Measurements from ENCODE around the gene C19orf67. TPM values are rescaled to one million over a fixed set of nuclear protein-coding genes. Genes with fewer than 3 reads are reported as not detected.

Gene C19orf67
- total RNA-seq, 1 donor from 2014 or later, result not detected

- no peaks in the 10 kb centered on the region for H3K9me3 ChIP-seq (ENCODE audit: insufficient read depth, low read depth, low read length)
- DNase-seq (ENCODE audit: low read depth) (no peak), FAIRE-seq (no peak)
- no peaks in the 10 kb centered on the region for H3K36me3 ChIP-seq (ENCODE audit: insufficient read depth, low read length)
- Mint-ChIP-seq H3K27ac (ENCODE audit: unreplicated experiment) (no peak overlapping the region), H3K9me3 (ENCODE audit: unreplicated experiment) (no peaks in the 10 kb centered on the region), H3K4me1 (ENCODE audit: low read depth, unreplicated experiment) (no peaks in the 10 kb centered on the region), H3K36me3 (ENCODE audit: low read depth, unreplicated experiment) (no peaks in the 10 kb centered on the region), H3K27me3 (ENCODE audit: low read depth, unreplicated experiment) (peaks cover 13% of the 10 kb centered on the region), H3K4me3 (ENCODE audit: unreplicated experiment) (no peak overlapping the region)
- peaks cover 4% of the 10 kb centered on the region for H3K27me3 ChIP-seq (ENCODE audit: insufficient read depth, low read length)
- no peaks in the 10 kb centered on the region for H3K4me1 ChIP-seq (ENCODE audit: insufficient read depth, low read length)
- H3K4me2 ChIP-seq (ENCODE audit: low read length), result no peak overlapping the region
- no peaks in the 10 kb centered on the region for H3K79me2 ChIP-seq (ENCODE audit: insufficient read depth, low read length)
- H3K9ac ChIP-seq (ENCODE audit: low read length), result no peak overlapping the region
- no peak for TF ChIP-seq EZH2 (IDR thresholded peaks at IDR 0.05; ENCODE audit: insufficient read depth, low read length)
- TF ChIP-seq, protein P1, sequence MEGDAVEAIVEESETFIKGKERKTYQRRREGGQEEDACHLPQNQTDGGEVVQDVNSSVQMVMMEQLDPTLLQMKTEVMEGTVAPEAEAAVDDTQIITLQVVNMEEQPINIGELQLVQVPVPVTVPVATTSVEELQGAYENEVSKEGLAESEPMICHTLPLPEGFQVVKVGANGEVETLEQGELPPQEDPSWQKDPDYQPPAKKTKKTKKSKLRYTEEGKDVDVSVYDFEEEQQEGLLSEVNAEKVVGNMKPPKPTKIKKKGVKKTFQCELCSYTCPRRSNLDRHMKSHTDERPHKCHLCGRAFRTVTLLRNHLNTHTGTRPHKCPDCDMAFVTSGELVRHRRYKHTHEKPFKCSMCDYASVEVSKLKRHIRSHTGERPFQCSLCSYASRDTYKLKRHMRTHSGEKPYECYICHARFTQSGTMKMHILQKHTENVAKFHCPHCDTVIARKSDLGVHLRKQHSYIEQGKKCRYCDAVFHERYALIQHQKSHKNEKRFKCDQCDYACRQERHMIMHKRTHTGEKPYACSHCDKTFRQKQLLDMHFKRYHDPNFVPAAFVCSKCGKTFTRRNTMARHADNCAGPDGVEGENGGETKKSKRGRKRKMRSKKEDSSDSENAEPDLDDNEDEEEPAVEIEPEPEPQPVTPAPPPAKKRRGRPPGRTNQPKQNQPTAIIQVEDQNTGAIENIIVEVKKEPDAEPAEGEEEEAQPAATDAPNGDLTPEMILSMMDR (IDR thresholded peaks at IDR 0.05; ENCODE audit: insufficient read depth, low read depth, low read length), result no peak
- no peaks in the 10 kb centered on the region for H4K20me1 ChIP-seq (ENCODE audit: insufficient read depth, low read length)
- no peak overlapping the region for H3K4me3 ChIP-seq (ENCODE audit: insufficient read depth, low read depth, low read length)
- no peak overlapping the region for H3K27ac ChIP-seq (ENCODE audit: low read depth, low read length)
- no peak overlapping the region for H2AFZ ChIP-seq (ENCODE audit: low read depth, low read length)
Observed at GRCh38 chr19:14066134-14066533, 19.4 kb downstream of the C19orf67 start.

- no peak overlapping the region for H3K27ac Mint-ChIP-seq (ENCODE audit: unreplicated experiment)
- H3K9ac ChIP-seq (ENCODE audit: low read length), result no peak overlapping the region
- H3K9me3 Mint-ChIP-seq (ENCODE audit: unreplicated experiment), result no peaks in the 10 kb centered on the region
- H3K27me3 ChIP-seq (ENCODE audit: insufficient read depth, low read length), result peaks cover 21% of the 10 kb centered on the region
- no peak for FAIRE-seq
- H3K27me3 Mint-ChIP-seq (ENCODE audit: low read depth, unreplicated experiment), result peaks cover 27% of the 10 kb centered on the region
- H3K4me1 Mint-ChIP-seq (ENCODE audit: low read depth, unreplicated experiment), result no peaks in the 10 kb centered on the region
- H3K27ac ChIP-seq (ENCODE audit: low read depth, low read length), result no peak overlapping the region
- H3K36me3 Mint-ChIP-seq (ENCODE audit: low read depth, unreplicated experiment), result no peaks in the 10 kb centered on the region
- H4K20me1 ChIP-seq (ENCODE audit: insufficient read depth, low read length), result no peaks in the 10 kb centered on the region
- H3K4me1 ChIP-seq (ENCODE audit: insufficient read depth, low read length), result peaks cover under 1% of the 10 kb centered on the region
- H3K4me2 ChIP-seq (ENCODE audit: low read length), result no peak overlapping the region
- DNase-seq (ENCODE audit: low read depth), result no peak
- no peak for TF ChIP-seq EZH2 (IDR thresholded peaks at IDR 0.05; ENCODE audit: insufficient read depth, low read length)
- TF ChIP-seq, protein P1 (IDR thresholded peaks at IDR 0.05; ENCODE audit: insufficient read depth, low read depth, low read length), result no peak
- H3K36me3 ChIP-seq (ENCODE audit: insufficient read depth, low read length), result no peaks in the 10 kb centered on the region
- H2AFZ ChIP-seq (ENCODE audit: low read depth, low read length), result no peak overlapping the region
- H3K4me3 Mint-ChIP-seq (ENCODE audit: unreplicated experiment), result no peak overlapping the region
- no peak overlapping the region for H3K4me3 ChIP-seq (ENCODE audit: insufficient read depth, low read depth, low read length)
- H3K9me3 ChIP-seq (ENCODE audit: insufficient read depth, low read depth, low read length), result no peaks in the 10 kb centered on the region
- H3K79me2 ChIP-seq (ENCODE audit: insufficient read depth, low read length), result no peaks in the 10 kb centered on the region
Observed at GRCh38 chr19:14063105-14063504, 22.5 kb downstream of the C19orf67 start.

DNA sequence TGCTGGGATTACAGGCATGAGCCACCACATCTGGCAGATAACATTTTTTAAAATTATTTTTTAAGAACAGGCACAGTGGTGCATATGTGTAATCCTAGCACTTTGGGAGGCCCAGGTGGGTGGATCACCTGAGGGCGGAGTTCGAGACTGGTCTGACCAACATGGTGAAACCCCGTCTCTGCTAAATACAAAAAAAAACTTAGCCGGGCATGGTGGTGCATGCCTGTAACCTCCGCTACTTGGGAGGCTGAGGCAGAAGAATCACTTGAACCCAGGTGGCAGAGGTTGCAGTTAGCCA is 23.1 kb downstream of the C19orf67 start:
- Histone ChIP-seq H2AFZ (ENCODE audit: low read depth, low read length) (no peak overlapping the region), H3K27ac (ENCODE audit: low read depth, low read length) (no peak overlapping the region), H3K4me2 (ENCODE audit: low read length) (no peak overlapping the region), H3K9ac (ENCODE audit: low read length) (no peak overlapping the region), H3K4me3 (ENCODE audit: insufficient read depth, low read depth, low read length) (no peak overlapping the region), H3K9me3 (ENCODE audit: insufficient read depth, low read depth, low read length) (no peaks in the 10 kb centered on the region), H3K36me3 (ENCODE audit: insufficient read depth, low read length) (no peaks in the 10 kb centered on the region), H3K79me2 (ENCODE audit: insufficient read depth, low read length) (no peaks in the 10 kb centered on the region), H3K4me1 (ENCODE audit: insufficient read depth, low read length) (peaks cover 3% of the 10 kb centered on the region), H4K20me1 (ENCODE audit: insufficient read depth, low read length) (no peaks in the 10 kb centered on the region), H3K27me3 (ENCODE audit: insufficient read depth, low read length) (peaks cover 21% of the 10 kb centered on the region)
- H3K27me3 Mint-ChIP-seq (ENCODE audit: low read depth, unreplicated experiment), result peaks cover 29% of the 10 kb centered on the region
- H3K9me3 Mint-ChIP-seq (ENCODE audit: unreplicated experiment), result no peaks in the 10 kb centered on the region
- no peak for DNase-seq (ENCODE audit: low read depth)
- H3K27ac Mint-ChIP-seq (ENCODE audit: unreplicated experiment), result no peak overlapping the region
- no peaks in the 10 kb centered on the region for H3K36me3 Mint-ChIP-seq (ENCODE audit: low read depth, unreplicated experiment)
- TF ChIP-seq EZH2 (IDR thresholded peaks at IDR 0.05; ENCODE audit: insufficient read depth, low read length), result no peak
- TF ChIP-seq, protein P1 (IDR thresholded peaks at IDR 0.05; ENCODE audit: insufficient read depth, low read depth, low read length), result no peak
- H3K4me3 Mint-ChIP-seq (ENCODE audit: unreplicated experiment), result no peak overlapping the region
- no peak for FAIRE-seq
- no peaks in the 10 kb centered on the region for H3K4me1 Mint-ChIP-seq (ENCODE audit: low read depth, unreplicated experiment)
